ENCODE data around the gene ZNF574.

Gene ZNF574

GRCh38 chr19:42117076-42117475 lies 41.1 kb downstream of the ZNF574 start:
- Mint-ChIP-seq H3K4me3 (no peak overlapping the region), H3K27ac (no peak overlapping the region), H3K36me3 (ENCODE audit: low read depth) (no peaks in the 10 kb centered on the region), H3K4me1 (peaks cover 27% of the 10 kb centered on the region), H3K27me3 (ENCODE audit: low read depth, poor library complexity) (peaks cover 32% of the 10 kb centered on the region), H3K9me3 (no peaks in the 10 kb centered on the region)
- no peak for TF ChIP-seq CTCF (IDR thresholded peaks at IDR 0.05)
- no peak for DNase-seq

- Mint-ChIP-seq H3K4me3 (no peak overlapping the region), H3K36me3 (ENCODE audit: low read depth) (no peaks in the 10 kb centered on the region), H3K27ac (no peak overlapping the region), H3K9me3 (peaks cover 4% of the 10 kb centered on the region), H3K4me1 (peaks cover 7% of the 10 kb centered on the region), H3K27me3 (ENCODE audit: low read depth, poor library complexity) (peaks cover 46% of the 10 kb centered on the region)
- DNase-seq = no peak
- TF ChIP-seq CTCF (IDR thresholded peaks at IDR 0.05) = no peak
Measured at GRCh38 chr19:42120276-42120980, 44.5 kb downstream of the ZNF574 start.

GRCh38 chr19:42121036-42121621 lies 45.2 kb downstream of the ZNF574 start:
- no peak overlapping the region for H3K27ac Mint-ChIP-seq
- no peak for DNase-seq
- no peak overlapping the region for H3K4me3 Mint-ChIP-seq
- H3K4me1 Mint-ChIP-seq = peaks cover 7% of the 10 kb centered on the region
- no peaks in the 10 kb centered on the region for H3K36me3 Mint-ChIP-seq (ENCODE audit: low read depth)
- peaks cover 4% of the 10 kb centered on the region for H3K9me3 Mint-ChIP-seq
- H3K27me3 Mint-ChIP-seq (ENCODE audit: low read depth, poor library complexity) = peaks cover 48% of the 10 kb centered on the region
- no peak for TF ChIP-seq CTCF (IDR thresholded peaks at IDR 0.05)

GRCh38 chr19:42121656-42122069 lies 45.7 kb downstream of the ZNF574 start:
- peaks cover 53% of the 10 kb centered on the region for H3K27me3 Mint-ChIP-seq (ENCODE audit: low read depth, poor library complexity)
- H3K36me3 Mint-ChIP-seq (ENCODE audit: low read depth) = no peaks in the 10 kb centered on the region
- no peak for DNase-seq
- H3K4me3 Mint-ChIP-seq = no peak overlapping the region
- peaks cover 7% of the 10 kb centered on the region for H3K4me1 Mint-ChIP-seq
- TF ChIP-seq CTCF (IDR thresholded peaks at IDR 0.05) = no peak
- no peak overlapping the region for H3K27ac Mint-ChIP-seq
- H3K9me3 Mint-ChIP-seq = peaks cover 4% of the 10 kb centered on the region

GRCh38 chr19:42122691-42123607 lies 47.0 kb downstream of the ZNF574 start:
- H3K27ac Mint-ChIP-seq = no peak overlapping the region
- no peak for DNase-seq
- peaks cover 7% of the 10 kb centered on the region for H3K4me1 Mint-ChIP-seq
- peaks cover 4% of the 10 kb centered on the region for H3K9me3 Mint-ChIP-seq
- no peak overlapping the region for H3K4me3 Mint-ChIP-seq
- H3K27me3 Mint-ChIP-seq (ENCODE audit: low read depth, poor library complexity) = peaks cover 56% of the 10 kb centered on the region
- no peaks in the 10 kb centered on the region for H3K36me3 Mint-ChIP-seq (ENCODE audit: low read depth)
- no peak for TF ChIP-seq CTCF (IDR thresholded peaks at IDR 0.05)
